Measurements from ENCODE around the gene LRRC8B. TPM values are rescaled to one million over a fixed set of nuclear protein-coding genes. Genes with fewer than 3 reads are reported as not detected.

The LRRC8B gene
- total RNA-seq, 4 donors from 2014 or later = 7.0 to 10.5 (median 8.7) TPM

DNA sequence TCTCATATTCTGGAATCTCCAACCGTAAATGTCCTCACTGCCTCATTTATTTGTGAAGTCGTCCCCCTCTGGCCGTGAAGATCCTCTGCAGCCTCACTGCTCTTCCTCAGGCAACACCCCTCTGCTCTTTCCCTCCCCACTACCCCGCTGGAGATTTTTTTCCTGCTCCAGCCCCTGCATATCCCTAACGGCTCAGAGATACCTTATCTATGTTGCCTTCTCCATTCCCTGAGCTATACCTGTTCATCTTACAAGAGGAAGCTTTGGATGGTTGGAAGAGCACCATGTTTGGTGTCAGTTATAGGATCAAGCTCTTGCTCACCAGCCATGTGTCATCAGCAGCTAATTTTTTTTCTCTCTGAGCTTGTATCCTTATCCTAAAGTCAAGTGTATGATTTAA, 26.4 kb downstream of the LRRC8B start:
- TF ChIP-seq POLR2AphosphoS5 (IDR thresholded peaks at IDR 0.05) = no peak
- TF ChIP-seq POLR2A (IDR thresholded peaks at IDR 0.05) = no peak
- TF ChIP-seq, protein P1, sequence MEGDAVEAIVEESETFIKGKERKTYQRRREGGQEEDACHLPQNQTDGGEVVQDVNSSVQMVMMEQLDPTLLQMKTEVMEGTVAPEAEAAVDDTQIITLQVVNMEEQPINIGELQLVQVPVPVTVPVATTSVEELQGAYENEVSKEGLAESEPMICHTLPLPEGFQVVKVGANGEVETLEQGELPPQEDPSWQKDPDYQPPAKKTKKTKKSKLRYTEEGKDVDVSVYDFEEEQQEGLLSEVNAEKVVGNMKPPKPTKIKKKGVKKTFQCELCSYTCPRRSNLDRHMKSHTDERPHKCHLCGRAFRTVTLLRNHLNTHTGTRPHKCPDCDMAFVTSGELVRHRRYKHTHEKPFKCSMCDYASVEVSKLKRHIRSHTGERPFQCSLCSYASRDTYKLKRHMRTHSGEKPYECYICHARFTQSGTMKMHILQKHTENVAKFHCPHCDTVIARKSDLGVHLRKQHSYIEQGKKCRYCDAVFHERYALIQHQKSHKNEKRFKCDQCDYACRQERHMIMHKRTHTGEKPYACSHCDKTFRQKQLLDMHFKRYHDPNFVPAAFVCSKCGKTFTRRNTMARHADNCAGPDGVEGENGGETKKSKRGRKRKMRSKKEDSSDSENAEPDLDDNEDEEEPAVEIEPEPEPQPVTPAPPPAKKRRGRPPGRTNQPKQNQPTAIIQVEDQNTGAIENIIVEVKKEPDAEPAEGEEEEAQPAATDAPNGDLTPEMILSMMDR (IDR thresholded peaks at IDR 0.05) = no peak
- TF ChIP-seq EP300 (IDR thresholded peaks at IDR 0.05; ENCODE audit: low read depth) = no peak
- Histone ChIP-seq H3K27me3 (no peaks in the 10 kb centered on the region), H3K9me3 (no peaks in the 10 kb centered on the region), H3K4me1 (peaks cover 5 to 21% (median 8%) of the 10 kb centered on the region in 4 donors), H3K36me3 (no peaks in the 10 kb centered on the region), H3K4me3 (no peak overlapping the region), H3K27ac (no peak overlapping the region)
- intact Hi-C loops (cut with DNase I; ENCODE audit: low total_unique reads) = no loop called here
- no peak for DNase-seq
- WGBS, 2 donors (ENCODE audit: low coverage in 1 of 2) = 92 to 100% methylated on average over 5 of the region's 5 CpGs
- in situ Hi-C loops (cut with MboI; ENCODE audit: low pct_ligation_motif_present in 1 of 4, low pct_unique_long_range_greater_than_20kb in 1 of 4, low sequenced_read_pairs in 3 of 4) = no loop called here

DNA sequence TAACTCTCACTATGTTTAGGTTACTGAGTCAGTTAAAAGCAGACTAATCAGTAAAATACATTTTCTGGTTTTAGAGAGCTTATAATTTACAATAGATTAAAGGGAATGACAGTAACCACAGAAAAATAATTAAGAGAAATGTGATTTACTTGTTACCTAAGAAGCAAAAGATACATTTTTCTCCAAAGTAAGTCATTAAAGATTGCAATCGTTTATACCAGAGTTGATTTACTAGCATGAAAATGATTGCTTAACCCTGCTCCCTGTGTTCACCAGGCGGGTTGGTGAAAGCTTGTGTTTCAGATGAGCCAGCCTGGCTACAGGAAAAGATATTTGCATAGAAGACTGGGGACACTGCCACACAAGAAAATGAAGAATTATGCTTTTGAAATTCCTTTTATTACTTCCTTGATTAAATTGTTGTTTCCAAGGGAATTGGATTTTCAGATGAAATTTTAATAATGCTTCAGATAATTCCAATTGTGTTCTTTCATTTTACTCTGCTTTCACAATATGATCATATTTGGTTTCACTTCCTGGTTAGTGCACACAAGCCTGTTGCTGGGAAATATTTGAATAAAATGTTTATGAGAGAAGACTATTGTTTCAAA, 27.9 kb downstream of the LRRC8B start:
- H3K27ac ChIP-seq = peak overlapping the region; percentile 24 to 65 (median 53)
- no peaks in the 10 kb centered on the region for H3K36me3 ChIP-seq
- TF ChIP-seq POLR2AphosphoS5 (IDR thresholded peaks at IDR 0.05) (no peak), POLR2A (IDR thresholded peaks at IDR 0.05) (no peak), EP300 (IDR thresholded peaks at IDR 0.05; ENCODE audit: low read depth) (no peak)
- TF ChIP-seq, protein P1 (IDR thresholded peaks at IDR 0.05) = no peak
- intact Hi-C loops (cut with DNase I; ENCODE audit: low total_unique reads) (no loop called here), in situ Hi-C loops (cut with MboI; ENCODE audit: low pct_ligation_motif_present in 1 of 4, low pct_unique_long_range_greater_than_20kb in 1 of 4, low sequenced_read_pairs in 3 of 4) (no loop called here)
- peak; percentile 18 for DNase-seq
- H3K4me3 ChIP-seq = peak overlapping the region in 2 of 4 donors; percentile 2 to 19
- 0 to 11% methylated on average over 2 of the region's 2 CpGs for whole genome bisulfite sequencing, 2 donors (ENCODE audit: low coverage in 1 of 2)
- H3K9me3 ChIP-seq = no peaks in the 10 kb centered on the region
- H3K4me1 ChIP-seq = peaks cover 5 to 20% (median 8%) of the 10 kb centered on the region in 4 donors
- H3K27me3 ChIP-seq = no peaks in the 10 kb centered on the region

DNA sequence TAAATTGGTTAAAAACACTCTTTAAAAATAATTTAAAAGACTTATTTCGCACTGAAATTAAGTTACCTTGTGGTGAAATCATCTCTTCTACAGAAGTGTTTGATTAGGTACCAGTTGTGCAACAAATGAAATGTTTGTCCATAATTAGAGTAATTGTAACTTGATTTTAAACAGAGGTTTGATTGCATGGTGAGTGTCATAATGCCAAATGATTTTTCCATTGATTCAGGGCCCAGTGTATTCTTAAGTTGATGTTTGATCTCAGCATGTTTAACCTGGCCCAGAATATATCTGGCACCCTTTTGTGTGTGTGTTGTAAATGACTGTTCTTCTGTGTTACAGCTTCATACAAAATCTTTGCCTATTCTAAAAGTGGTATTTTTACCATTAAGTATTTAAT, 28.5 kb downstream of the LRRC8B start:
- intact Hi-C loops (cut with DNase I; ENCODE audit: low total_unique reads) (no loop called here), in situ Hi-C loops (cut with MboI; ENCODE audit: low pct_ligation_motif_present in 1 of 4, low pct_unique_long_range_greater_than_20kb in 1 of 4, low sequenced_read_pairs in 3 of 4) (no loop called here)
- WGBS, 2 donors (ENCODE audit: low coverage in 1 of 2) = 94 to 100% methylated on average over 1 of the region's 1 CpG
- DNase-seq = no peak
- Histone ChIP-seq H3K9me3 (no peaks in the 10 kb centered on the region), H3K27me3 (no peaks in the 10 kb centered on the region), H3K27ac (peak overlapping the region in 3 of 4 donors; percentile 24 to 65 (median 64)), H3K4me1 (peaks cover 5 to 15% (median 8%) of the 10 kb centered on the region in 4 donors), H3K36me3 (no peaks in the 10 kb centered on the region), H3K4me3 (no peak overlapping the region)
- TF ChIP-seq, protein P1 (IDR thresholded peaks at IDR 0.05) = no peak
- TF ChIP-seq EP300 (IDR thresholded peaks at IDR 0.05; ENCODE audit: low read depth) = no peak
- no peak for TF ChIP-seq POLR2A (IDR thresholded peaks at IDR 0.05)
- TF ChIP-seq POLR2AphosphoS5 (IDR thresholded peaks at IDR 0.05) = no peak

DNA sequence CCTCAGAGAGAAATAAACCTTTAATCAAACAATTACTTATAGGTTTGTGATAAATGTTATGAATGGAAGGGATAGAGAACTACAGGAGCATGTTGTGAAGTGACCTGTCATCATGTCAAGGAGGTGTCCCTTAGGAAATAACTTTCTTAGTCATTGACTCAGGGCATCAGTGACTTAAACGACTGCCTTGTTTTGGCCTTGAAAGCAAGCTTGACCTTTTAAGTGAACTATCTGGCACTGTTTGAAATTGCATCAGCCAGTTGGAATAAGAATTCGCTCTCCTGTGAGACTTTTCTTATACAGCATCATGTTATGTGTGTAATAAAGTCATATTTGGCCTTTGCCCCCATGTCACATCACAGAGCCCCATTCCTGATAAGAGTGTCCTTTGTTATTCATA, 30.9 kb downstream of the LRRC8B start:
- in situ Hi-C loops (cut with MboI; ENCODE audit: low pct_ligation_motif_present in 1 of 4, low pct_unique_long_range_greater_than_20kb in 1 of 4, low sequenced_read_pairs in 3 of 4) (no loop called here), intact Hi-C loops (cut with DNase I; ENCODE audit: low total_unique reads) (no loop called here)
- H3K36me3 ChIP-seq = no peaks in the 10 kb centered on the region
- no peak overlapping the region for H3K27ac ChIP-seq
- no peak for DNase-seq
- H3K27me3 ChIP-seq = no peaks in the 10 kb centered on the region
- H3K9me3 ChIP-seq = no peaks in the 10 kb centered on the region
- 60 to 72% methylated on average over 1 to 2 of the region's 2 CpGs for WGBS, 2 donors (ENCODE audit: low coverage in 1 of 2)
- H3K4me1 ChIP-seq = peaks cover 5 to 15% (median 8%) of the 10 kb centered on the region in 4 donors
- TF ChIP-seq, protein P1 (IDR thresholded peaks at IDR 0.05) = no peak
- no peak for TF ChIP-seq POLR2A (IDR thresholded peaks at IDR 0.05)
- no peak for TF ChIP-seq EP300 (IDR thresholded peaks at IDR 0.05; ENCODE audit: low read depth)
- no peak for TF ChIP-seq POLR2AphosphoS5 (IDR thresholded peaks at IDR 0.05)
- H3K4me3 ChIP-seq = no peak overlapping the region
